GM21390 (cell line): Measurements from ENCODE around the gene RADX.
A peak's percentile ranks its signal among the peaks of the same experiment; 100 is the strongest.

ENCODE experiments used
- ATAC-seq: cut with Tn5 transposase; IDR thresholded peaks from one replicate; pipeline ENCODE4 v1.9.1; 2021; ENCODE audit not compliant: unreplicated experiment

Gene RADX

DNA sequence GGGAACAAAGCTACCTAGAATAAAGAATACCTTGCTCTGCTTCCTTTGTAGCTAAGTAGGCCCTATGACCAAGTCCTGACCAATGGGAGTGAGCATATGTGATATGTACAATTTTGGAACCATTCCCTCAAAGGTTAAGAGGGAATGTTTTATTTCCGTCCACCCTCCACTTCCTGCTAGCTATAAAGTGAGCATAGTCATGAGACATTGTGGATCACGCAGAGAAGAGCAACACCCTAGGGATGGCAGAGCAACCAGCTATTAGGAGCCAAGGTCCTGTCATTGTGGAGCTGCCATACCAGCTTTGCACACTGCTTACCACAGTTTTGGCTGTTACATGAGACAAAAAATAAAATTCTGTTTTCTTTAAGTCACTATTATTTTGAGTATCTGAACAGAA is 68.9 kb downstream of the RADX start:
- ATAC-seq: no peak

DNA sequence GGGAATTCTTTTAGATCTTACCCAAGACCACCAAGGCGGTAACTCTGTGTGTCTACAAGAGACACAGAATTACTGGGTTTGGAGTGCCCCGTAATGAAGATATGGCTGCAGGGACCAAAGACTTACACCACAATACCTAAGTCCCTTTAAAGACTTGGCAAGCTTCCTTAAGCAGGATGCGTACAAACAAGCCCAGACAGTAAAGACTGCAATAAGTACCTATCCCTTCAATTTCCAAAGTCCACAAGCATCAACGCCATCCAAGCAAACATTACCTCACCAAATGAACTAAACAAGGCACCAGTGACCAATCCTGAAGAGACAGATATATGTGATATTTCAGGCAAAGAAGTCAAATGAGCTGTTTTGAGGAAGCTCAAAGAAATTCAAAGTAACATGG is 72.4 kb downstream of the RADX start:
- no peak for ATAC-seq

DNA sequence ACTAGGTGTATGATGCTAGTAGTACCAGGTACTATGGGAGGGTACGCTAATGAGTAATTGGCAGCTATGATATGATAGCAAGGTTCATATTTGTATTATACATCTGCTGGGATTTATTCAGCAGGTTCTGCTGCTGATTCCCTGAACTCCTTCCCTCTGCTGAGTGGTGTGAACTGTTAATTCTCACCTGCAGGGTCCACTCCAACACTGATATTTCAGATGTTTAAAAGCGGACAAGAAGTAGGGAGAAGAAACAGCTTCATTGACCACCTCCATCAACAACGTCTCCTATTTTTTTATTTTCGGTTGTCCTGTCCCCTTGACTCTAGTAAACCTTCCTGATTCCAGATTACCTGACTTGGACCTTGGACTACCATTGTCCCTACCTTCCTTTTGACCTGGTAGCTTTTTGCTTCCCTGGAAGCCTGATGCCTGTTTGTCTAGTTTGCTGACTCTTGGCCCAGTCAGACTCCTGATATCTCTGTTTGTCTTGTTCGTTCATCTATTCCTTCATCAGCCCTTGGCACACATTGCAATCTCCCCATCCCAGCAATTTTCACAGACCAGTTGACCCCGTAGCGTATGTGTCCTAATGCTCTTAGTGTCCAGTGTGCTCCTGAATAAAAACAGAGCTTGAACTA is 80.8 kb downstream of the RADX start:
- no peak for ATAC-seq

DNA sequence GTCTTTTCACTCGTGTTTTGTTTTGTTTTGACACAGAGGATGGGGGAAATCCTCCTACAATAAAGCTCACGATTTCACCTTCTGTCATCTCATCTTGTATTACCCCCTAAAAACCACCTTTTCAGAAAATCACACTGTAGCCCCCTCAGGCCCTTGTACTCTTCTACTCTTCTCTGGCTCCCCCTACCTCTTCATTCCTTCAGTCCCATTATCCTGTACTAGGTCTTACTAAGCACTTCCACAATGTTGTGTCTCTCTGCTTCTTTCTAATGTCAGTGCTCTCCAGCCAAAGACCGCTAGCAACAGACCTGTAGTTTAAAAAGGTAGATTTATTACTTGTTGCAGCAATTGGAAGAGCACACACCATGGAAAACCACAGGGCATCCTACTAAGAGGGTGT is 84.7 kb downstream of the RADX start:
- ATAC-seq: no peak

DNA sequence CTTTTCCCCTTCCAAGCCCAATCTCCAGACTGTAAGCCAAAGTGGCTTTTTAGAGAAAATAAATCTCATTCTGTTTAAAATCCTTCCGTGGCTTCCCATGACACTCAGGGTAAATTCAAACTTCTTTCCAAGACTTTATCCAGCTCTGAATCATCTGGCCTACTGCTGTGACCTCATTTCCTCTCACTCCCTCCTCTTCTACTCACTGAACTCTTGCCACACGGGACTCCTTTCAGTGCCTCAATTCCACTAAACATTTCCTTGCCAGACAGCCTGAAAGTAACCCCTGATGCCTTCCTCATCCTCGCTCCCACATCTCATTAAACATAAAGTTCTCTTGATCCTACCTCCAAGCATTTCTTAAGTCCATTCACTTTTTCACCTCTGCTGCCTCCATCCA is 86.9 kb downstream of the RADX start:
- ATAC-seq: no peak

DNA sequence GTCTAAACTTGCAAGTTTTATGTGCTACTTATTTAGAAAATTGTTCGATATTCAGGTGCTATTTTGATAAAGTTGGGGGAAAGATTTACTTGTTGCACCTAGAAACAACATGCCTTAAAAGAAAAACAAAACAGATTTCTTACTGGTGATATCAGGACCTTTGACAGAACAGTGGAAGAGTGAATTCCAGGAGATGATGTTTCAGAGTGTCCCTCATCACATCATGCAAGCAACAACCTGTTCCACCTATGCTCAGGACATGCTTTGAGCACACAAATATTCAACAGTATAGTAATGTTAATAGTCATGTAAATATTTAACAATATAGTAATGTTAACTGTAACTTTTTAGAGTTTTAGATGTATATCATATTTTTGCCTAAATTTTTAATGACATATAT is 90.9 kb downstream of the RADX start:
- no peak for ATAC-seq

DNA sequence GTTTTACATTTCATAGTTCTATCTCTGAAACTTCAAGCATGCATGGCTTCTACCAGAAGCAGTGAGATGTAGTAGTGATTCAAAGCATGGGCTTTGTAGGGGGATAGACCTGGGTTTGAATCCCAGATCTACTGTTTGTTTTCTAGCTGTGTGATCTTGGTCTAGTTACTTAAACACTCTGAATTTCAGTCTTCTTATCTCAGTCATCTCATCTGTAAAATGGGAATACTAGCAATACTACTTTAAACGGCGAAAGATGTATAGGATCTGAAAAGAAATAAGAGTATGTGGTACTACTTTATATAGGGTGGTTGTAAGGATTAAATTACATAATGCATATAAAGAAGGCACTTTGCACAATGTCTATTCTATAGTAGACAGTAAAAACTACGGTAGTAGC is 94.7 kb downstream of the RADX start:
- ATAC-seq: no peak

DNA sequence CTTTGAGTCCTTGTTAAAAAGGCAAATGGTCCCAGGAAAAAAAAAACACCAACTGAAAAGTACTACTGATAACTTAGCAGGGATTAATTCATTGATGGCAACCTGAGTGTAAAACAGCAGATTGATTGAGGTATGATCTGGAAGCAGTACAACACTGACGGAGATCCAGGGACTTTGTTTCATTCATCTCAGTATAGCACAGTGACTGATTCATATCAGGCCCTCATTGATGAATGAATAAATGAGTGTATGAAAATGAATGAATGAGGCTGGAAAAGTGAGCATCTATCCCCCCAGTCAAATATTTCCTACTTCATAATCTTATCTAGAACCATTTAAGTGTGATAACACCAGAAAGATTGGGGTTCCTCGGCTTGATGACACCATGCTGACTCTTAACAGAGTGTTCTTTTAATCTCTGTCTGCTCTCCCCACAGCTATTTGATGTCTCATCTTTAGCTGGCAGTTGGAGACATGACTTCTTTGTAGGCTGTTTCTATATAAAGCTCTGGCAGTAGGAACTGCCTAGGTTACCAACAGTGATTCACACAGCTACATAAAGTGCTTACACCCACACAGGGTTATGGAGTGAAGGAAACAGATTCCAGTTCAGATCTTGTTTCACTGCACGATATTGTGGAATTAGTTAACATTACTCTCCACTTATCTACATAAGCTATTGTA is 96.1 kb downstream of the RADX start:
- no peak for ATAC-seq

DNA sequence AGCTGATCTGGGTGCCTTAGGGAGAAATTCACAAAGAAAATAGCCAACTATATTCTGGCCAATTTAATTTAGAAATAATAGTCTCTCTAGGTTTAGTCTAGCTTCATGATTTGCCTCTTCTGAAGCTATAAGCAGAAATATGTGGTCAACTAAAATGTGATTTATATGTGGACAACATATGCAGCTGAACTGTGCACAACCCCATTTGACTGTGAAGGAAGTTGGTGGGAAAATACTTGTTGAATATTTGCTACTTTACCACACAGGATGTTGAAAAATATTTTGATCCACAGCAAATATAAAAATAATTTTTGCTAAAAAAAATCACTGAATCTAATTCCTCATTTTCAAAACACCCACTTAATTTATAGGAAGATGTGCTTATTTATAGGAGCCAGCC is 99.0 kb downstream of the RADX start:
- ATAC-seq: no peak

DNA sequence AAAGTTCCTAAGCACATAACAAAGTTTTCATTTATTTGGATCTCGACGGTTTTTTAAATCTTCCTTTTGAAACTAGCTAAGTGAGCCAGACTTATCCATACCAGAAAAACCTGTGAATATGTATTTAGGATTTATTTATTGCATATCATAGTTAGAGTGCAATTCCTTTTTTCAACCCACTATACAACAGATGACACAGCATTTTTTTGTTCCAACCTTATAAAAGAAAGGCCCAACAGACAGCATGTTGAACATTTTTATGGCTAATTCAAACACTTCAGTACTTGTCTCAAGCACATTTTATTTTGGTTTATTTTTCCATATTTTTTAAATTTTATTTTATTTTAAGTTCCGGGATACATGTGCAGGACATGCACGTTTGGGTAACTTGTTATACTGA is 99.6 kb downstream of the RADX start:
- ATAC-seq: no peak

DNA sequence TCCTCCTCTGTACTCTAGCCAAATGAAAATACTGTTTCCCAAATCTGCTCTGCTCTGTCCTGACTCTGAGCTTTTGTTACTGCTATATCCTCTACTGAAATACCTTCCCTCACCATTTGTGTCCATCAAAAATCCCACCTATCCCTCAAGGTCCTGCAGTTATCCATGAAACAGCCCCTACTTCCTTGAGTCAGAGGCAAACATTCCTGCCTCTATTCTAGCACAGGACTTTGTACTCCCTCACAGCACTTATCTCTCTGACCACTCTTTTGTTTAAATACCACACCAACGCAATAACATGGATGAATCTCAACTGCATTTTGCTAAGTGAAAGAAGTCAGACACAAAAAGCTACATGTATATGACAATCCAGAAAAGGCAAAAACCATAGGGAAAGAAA is 104.2 kb downstream of the RADX start:
- ATAC-seq: no peak

DNA sequence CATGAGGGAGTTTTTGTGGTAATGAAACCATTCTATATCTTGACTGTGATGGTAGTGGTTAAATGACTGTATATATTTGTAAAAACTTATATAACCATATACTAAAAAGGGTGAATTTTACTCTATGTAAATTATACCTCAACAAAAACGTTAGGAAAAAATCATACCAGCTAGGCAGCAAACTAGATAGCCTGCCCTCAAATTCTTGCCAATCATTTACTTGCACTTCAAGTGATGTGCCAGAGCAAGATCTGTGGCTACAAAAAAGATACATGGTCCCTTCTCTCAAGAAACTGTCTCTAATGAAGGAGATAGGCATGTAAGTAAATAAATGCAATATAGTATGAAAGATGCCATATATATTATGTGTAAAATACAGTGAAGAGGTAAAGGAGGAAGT is 104.7 kb downstream of the RADX start:
- ATAC-seq: no peak

DNA sequence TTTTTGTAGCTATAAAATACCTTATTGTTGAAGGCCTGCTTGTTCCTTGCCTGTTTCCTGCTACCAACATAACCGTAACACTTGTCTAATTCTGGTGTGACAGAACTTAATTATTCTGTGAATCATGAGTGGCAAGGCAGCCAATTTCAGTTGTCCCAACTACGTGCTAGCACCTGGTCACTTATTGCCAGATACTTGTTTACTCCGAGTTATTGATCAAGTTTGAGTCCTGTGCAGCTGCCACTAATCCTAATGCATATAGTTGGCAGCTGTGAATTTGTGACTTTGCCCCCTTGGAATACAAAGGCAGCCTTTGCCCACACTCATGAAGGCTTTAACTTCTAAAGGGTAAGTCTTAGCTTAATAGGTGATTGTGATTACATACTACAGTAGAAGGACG is 106.9 kb downstream of the RADX start:
- ATAC-seq: no peak

DNA sequence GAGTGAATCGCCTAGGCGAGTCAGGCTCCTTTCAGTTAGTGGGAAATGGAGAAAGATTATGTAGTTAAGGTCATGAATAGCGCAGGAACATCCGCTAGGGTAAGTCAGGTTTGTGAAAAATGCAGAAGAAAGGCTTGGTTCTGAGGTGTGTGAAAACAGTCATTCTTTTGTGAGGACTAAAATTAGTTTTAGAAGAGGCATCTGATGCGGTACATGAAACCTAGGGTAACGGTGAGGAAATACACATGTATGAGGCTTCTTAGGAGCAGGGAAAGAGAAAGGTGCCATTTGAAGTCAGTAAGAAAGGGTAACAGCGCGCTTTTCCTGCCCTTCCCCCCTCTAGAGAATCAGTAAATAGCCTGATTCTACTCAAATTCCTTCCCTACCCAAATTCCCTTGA is 114.2 kb downstream of the RADX start:
- ATAC-seq: peak; percentile 13

DNA sequence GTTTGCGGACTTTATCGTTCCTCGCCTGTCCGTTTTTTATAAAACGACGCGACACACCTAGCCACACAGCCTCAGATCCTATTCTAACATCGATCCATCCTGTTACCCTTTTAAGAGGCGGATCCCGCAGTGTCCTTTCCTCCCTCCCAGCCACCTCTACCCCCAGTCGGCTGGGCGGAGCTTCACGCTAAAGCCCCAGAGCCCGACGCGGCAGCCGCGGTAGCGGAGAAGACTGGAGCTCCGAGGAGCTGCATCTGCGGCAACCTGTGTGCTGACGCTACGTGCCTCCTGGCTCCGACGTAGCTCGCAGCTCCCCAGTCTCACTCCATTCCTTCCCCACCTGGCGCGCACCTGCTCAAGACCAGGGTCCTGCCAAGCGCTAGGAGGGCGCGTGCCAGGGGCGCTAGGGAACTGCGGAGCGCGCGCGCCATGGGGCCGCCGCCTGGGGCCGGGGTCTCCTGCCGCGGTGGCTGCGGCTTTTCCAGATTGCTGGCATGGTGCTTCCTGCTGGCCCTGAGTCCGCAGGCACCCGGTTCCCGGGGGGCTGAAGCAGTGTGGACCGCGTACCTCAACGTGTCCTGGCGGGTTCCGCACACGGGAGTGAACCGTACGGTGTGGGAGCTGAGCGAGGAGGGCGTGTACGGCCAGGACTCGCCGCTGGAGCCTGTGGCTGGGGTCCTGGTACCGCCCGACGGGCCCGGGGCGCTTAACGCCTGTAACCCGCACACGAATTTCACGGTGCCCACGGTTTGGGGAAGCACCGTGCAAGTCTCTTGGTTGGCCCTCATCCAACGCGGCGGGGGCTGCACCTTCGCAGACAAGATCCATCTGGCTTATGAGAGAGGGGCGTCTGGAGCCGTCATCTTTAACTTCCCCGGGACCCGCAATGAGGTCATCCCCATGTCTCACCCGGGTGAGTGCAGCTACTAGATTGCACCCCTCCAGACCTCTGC is 115.0 kb downstream of the RADX start, which contains the start of gene RNF128:
RNF128 (plus strand) TSS at position 217 of the 953 bp plus-strand sequence; CDS start at position 430, 213 bp downstream.
- ATAC-seq: peak; percentile 58

DNA sequence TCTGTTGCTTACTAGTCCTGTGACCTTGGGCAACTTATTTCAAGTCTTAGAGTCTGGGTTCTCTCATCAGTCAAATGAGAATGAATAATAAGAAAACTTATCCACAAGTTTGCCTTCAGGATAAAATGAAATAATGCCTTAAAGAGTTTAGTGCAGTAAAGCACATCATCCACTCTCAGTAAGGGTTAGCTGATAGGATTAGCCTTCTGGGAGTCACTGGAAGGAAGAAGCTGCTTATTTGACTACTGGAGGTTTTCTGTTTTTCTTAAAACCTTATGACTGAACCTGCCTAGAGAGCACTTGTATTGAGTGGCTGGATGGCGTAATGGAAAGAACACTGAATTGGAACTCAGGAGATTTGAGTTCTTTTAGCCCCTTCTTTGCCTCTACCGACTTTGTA is 116.6 kb downstream of the RADX start:
- no peak for ATAC-seq
